SK-N-SH treated with all-trans-retinoic acid at 6 μM for 48 hours (cell line): ENCODE results near the gene VWA3A.
"Not testable (repeated sequence)": the region's sequence is repeated elsewhere in the genome, so short reads cannot be mapped to it uniquely, and the experiment has no call there.

ENCODE experiments used
- ATAC-seq: fragments of 200-7000 bp; cut with Tn5 transposase; 3 replicates; pipeline ENCODE4 v1.9.1; 2020; ENCODE audit warnings: mild to moderate bottlenecking, moderate library complexity
- ARNTL ChIP-seq: fragments of 450-650 bp; formaldehyde crosslinking; IDR thresholded peaks from 2 replicates; pipeline ENCODE4 v1.5.0; 2020; ENCODE audit warnings: low read depth, mild to moderate bottlenecking, moderate library complexity, borderline replicate concordance
- BACH2 ChIP-seq: fragments of 250-450 bp; sonication (Bioruptor Pico); IDR thresholded peaks from 2 replicates; pipeline ENCODE4 v1.9.0; 2021; ENCODE audit warnings: mild to moderate bottlenecking, borderline replicate concordance
- CREB5 ChIP-seq: fragments of 250-450 bp; sonication (Bioruptor Pico); IDR thresholded peaks from 2 replicates; pipeline ENCODE4 v1.5.1; 2020; ENCODE audit warnings: low read depth, mild to moderate bottlenecking, moderate library complexity
- CSDC2 ChIP-seq: fragments of 250-450 bp; sonication (Bioruptor Pico); IDR thresholded peaks from 2 replicates; pipeline ENCODE4 v1.5.0; 2020; ENCODE audit warnings: mild to moderate bottlenecking, moderate library complexity
- ISL1 ChIP-seq: fragments of 250-450 bp; sonication (Bioruptor Pico); IDR thresholded peaks from 2 replicates; pipeline ENCODE4 v2.1.2; 2022; ENCODE audit warnings: mild to moderate bottlenecking, moderate library complexity
- OSR1 ChIP-seq: fragments of 250-450 bp; sonication (Bioruptor Pico); IDR thresholded peaks from 2 replicates; pipeline ENCODE4 v1.8.0; 2022; ENCODE audit warnings: moderate library complexity, mild to moderate bottlenecking, inconsistent platforms
- PPARA ChIP-seq: fragments of 250-450 bp; sonication (Bioruptor Pico); IDR thresholded peaks from 2 replicates; pipeline ENCODE4 v1.5.0; 2020; ENCODE audit warnings: mild to moderate bottlenecking, borderline replicate concordance
- RARB ChIP-seq: fragments of 250-450 bp; sonication (Bioruptor Pico); IDR thresholded peaks from 2 replicates; pipeline ENCODE4 v1.8.0; 2021; ENCODE audit warnings: mild to moderate bottlenecking, moderate library complexity
- SNAI2 ChIP-seq: fragments of 250-450 bp; sonication (Bioruptor Pico); IDR thresholded peaks from 2 replicates; pipeline ENCODE4 v1.5.0; 2020; ENCODE audit warnings: mild to moderate bottlenecking, moderate library complexity
- TCF4 ChIP-seq: fragments of 250-450 bp; sonication (Bioruptor Pico); IDR thresholded peaks from 2 replicates; pipeline ENCODE4 v1.8.0; 2021; ENCODE audit warnings: mild to moderate bottlenecking, moderate library complexity, borderline replicate concordance
- TOX ChIP-seq: fragments of 250-450 bp; sonication (Bioruptor Pico); IDR thresholded peaks from 2 replicates; pipeline ENCODE4 v1.8.0; 2021; ENCODE audit warnings: mild to moderate bottlenecking, moderate library complexity, borderline replicate concordance
- ZC3H10 ChIP-seq: fragments of 250-450 bp; sonication (Bioruptor Pico); IDR thresholded peaks from 2 replicates; pipeline ENCODE4 v1.5.1; 2021; ENCODE audit warnings: mild to moderate bottlenecking, moderate library complexity
- ZFP3 ChIP-seq: fragments of 250-450 bp; sonication (Bioruptor Pico); IDR thresholded peaks from 2 replicates; pipeline ENCODE4 v1.5.0; 2020; ENCODE audit warnings: mild to moderate bottlenecking, moderate library complexity
- ZFP30 ChIP-seq: fragments of 450-650 bp; formaldehyde crosslinking; IDR thresholded peaks from 2 replicates; pipeline ENCODE4 v1.5.0; 2022; ENCODE audit warnings: mild to moderate bottlenecking, moderate library complexity
- ZNF565 ChIP-seq: fragments of 450-650 bp; formaldehyde crosslinking; conservative IDR thresholded peaks from 2 replicates; pipeline ENCODE4 v1.5.0; 2020; ENCODE audit warnings: low read depth, mild to moderate bottlenecking, moderate library complexity
- ZNF70 ChIP-seq: fragments of 450-650 bp; formaldehyde crosslinking; IDR thresholded peaks from 2 replicates; pipeline ENCODE4 v1.5.0; 2020; ENCODE audit warnings: mild to moderate bottlenecking, moderate library complexity
- ZNF8 ChIP-seq: fragments of 450-650 bp; formaldehyde crosslinking; IDR thresholded peaks from 2 replicates; pipeline ENCODE4 v1.5.0; 2020; ENCODE audit warnings: mild to moderate bottlenecking, moderate library complexity
- TF ChIP-seq, protein P1 (sequence below): fragments of 250-450 bp; sonication (Bioruptor Pico); IDR thresholded peaks from 2 replicates; pipeline ENCODE4 v1.8.0; 2021; ENCODE audit warnings: low read depth, mild to moderate bottlenecking, moderate library complexity, borderline replicate concordance
- TF ChIP-seq, protein P2 (sequence below): fragments of 250-450 bp; sonication (Bioruptor Pico); IDR thresholded peaks from 2 replicates; pipeline ENCODE4 v1.5.1; 2021; ENCODE audit warnings: mild to moderate bottlenecking, moderate library complexity

The VWA3A gene

GRCh38 chr16:22165508-22166285 is 73.4 kb downstream of the VWA3A start:
- TF ChIP-seq ZFP30 (CRISPR knock-in tag), result no peak
- no peak for ATAC-seq

GRCh38 chr16:22171953-22172352 is 79.6 kb downstream of the VWA3A start:
- ATAC-seq, result no peak
- TF ChIP-seq CREB5 (CRISPR knock-in tag), result no peak
- TF ChIP-seq TCF4, result no peak
- no peak for TF ChIP-seq ZC3H10 (CRISPR knock-in tag)
- TF ChIP-seq, protein P1, sequence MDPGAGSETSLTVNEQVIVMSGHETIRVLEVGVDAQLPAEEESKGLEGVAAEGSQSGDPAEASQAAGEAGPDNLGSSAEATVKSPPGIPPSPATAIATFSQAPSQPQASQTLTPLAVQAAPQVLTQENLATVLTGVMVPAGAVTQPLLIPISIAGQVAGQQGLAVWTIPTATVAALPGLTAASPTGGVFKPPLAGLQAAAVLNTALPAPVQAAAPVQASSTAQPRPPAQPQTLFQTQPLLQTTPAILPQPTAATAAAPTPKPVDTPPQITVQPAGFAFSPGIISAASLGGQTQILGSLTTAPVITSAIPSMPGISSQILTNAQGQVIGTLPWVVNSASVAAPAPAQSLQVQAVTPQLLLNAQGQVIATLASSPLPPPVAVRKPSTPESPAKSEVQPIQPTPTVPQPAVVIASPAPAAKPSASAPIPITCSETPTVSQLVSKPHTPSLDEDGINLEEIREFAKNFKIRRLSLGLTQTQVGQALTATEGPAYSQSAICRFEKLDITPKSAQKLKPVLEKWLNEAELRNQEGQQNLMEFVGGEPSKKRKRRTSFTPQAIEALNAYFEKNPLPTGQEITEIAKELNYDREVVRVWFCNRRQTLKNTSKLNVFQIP (CRISPR knock-in tag), result no peak
- TF ChIP-seq ZNF8 (CRISPR knock-in tag), result no peak
- no peak for TF ChIP-seq ZNF70
- no peak for TF ChIP-seq OSR1
- TF ChIP-seq TOX (CRISPR knock-in tag), result no peak
- TF ChIP-seq ISL1, result no peak

DNA sequence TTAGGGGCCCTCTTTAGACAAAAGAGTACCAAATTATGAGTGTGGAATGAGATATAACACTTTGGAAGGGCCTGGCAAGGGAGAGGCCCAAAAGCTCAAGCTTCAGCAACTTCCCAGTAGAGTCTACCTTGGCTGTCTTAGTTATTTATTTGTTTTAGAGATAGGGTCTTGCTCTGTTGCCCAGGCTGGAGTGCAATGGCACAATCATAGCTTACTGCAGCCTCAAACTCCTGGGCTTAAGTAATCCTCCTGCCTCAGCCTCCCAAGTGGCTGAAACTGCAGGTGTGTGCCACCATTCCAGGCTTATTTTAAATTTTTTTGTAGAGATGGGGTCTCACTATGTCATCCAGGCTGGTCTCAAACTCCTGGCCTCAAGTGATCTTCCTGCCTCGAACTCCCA is 80.3 kb downstream of the VWA3A start:
- not testable (repeated sequence) for ATAC-seq

DNA sequence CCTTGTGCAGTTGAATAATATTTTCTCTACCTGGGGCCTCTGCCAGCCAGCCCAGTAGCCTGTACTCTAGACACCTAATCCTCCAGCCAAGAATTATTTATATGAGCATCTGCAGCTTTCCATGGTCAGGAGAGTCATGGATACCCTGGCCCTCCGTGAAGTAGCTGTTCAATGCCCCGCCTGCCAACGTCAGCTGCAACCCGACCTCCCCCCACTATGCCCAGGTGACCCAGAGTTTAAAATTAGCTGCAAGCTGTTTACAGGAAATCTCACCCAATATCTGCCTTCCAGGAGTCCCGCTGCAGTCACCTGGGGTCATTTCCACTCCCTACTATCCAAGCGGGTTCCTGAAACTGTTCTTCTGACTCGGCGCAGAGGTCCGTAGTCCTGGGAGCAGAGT is 82.3 kb downstream of the VWA3A start:
- ATAC-seq, result no peak

More for the DNA sequence above, 82.3 kb downstream of the VWA3A start:
- TF ChIP-seq CREB5 (CRISPR knock-in tag) (no peak), SNAI2 (CRISPR knock-in tag) (no peak), ZNF70 (no peak), ZFP3 (CRISPR knock-in tag) (no peak), ARNTL (CRISPR knock-in tag) (no peak), PPARA (CRISPR knock-in tag) (no peak), TCF4 (no peak), BACH2 (no peak), ZFP30 (CRISPR knock-in tag) (no peak), ISL1 (no peak), RARB (CRISPR knock-in tag) (no peak), CSDC2 (CRISPR knock-in tag) (no peak), ZNF8 (CRISPR knock-in tag) (no peak), ZNF565 (CRISPR knock-in tag) (no peak), ZC3H10 (CRISPR knock-in tag) (no peak)
- TF ChIP-seq, protein P1 (CRISPR knock-in tag), result no peak
- TF ChIP-seq, protein P2, sequence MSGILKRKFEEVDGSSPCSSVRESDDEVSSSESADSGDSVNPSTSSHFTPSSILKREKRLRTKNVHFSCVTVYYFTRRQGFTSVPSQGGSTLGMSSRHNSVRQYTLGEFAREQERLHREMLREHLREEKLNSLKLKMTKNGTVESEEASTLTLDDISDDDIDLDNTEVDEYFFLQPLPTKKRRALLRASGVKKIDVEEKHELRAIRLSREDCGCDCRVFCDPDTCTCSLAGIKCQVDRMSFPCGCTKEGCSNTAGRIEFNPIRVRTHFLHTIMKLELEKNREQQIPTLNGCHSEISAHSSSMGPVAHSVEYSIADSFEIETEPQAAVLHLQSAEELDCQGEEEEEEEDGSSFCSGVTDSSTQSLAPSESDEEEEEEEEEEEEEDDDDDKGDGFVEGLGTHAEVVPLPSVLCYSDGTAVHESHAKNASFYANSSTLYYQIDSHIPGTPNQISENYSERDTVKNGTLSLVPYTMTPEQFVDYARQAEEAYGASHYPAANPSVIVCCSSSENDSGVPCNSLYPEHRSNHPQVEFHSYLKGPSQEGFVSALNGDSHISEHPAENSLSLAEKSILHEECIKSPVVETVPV (CRISPR knock-in tag), result no peak
